Common myeloid progenitor, CD34-positive (primary cell): ENCODE measurements around the gene MSH2.
"Not testable (repeated sequence)": the region's sequence is repeated elsewhere in the genome, so short reads cannot be mapped to it uniquely, and the experiment has no call there.

Experiments used
- CTCF ChIA-PET: fragments of 350-600 bp; sonication (Branson Sonifier 250); formaldehyde crosslinking; loops from one replicate; lab custom pipeline; 2021; ENCODE audit warnings: antibody characterized with exemption; lab: Charles Lee
- POLR2A ChIA-PET: fragments of 350-600 bp; sonication (Branson Sonifier 250); formaldehyde crosslinking; loops from one replicate; lab custom pipeline; 2021; ENCODE audit warnings: antibody characterized with exemption; lab: Charles Lee
- DNase-seq, 3 donors: peaks; one replicate each; pipeline versions ENCODE4 v3.0.0 to v3.0.0-alpha.2; 2013
- H3K27ac ChIP-seq, 2 experiments: 1 replicate in 1 of 2; 2 replicates in 1 of 2; pipeline ENCODE4 v1.7.0; 2013; ENCODE audit warnings: inconsistent platforms in 2 of 2, low read length in 2 of 2, mild to moderate bottlenecking in 2 of 2, low read depth in 1 of 2, moderate library complexity in 1 of 2; ENCODE audit not compliant: severe bottlenecking in 2 of 2, insufficient read depth in 1 of 2, poor library complexity in 1 of 2
- H3K27me3 ChIP-seq, 5 experiments: replicated peaks in 2 of 5; 1 replicate in 3 of 5; 2 replicates in 2 of 5; pipeline versions ENCODE4 v1.6.1 to v1.7.0; 2013; ENCODE audit warnings: low read length in 4 of 5, mild to moderate bottlenecking in 2 of 5, moderate library complexity in 2 of 5, inconsistent platforms in 1 of 5; ENCODE audit not compliant: insufficient read depth in 5 of 5, control insufficient read depth in 4 of 5
- H3K36me3 ChIP-seq, 4 experiments: 1 replicate in 2 of 4; 2 replicates in 2 of 4; pipeline versions ENCODE4 v1.6.1 to v1.7.0; 2013; ENCODE audit warnings: low read length in 3 of 4, control low read depth in 1 of 4, mild to moderate bottlenecking in 1 of 4; ENCODE audit not compliant: control insufficient read depth in 4 of 4, insufficient read depth in 4 of 4
- H3K4me1 ChIP-seq, 4 experiments: 1 replicate in 3 of 4; 2 replicates in 1 of 4; pipeline versions ENCODE4 v1.6.1 to v1.7.1; 2013; ENCODE audit warnings: low read length in 3 of 4, mild to moderate bottlenecking in 3 of 4, control low read depth in 1 of 4, inconsistent platforms in 1 of 4, moderate library complexity in 1 of 4; ENCODE audit not compliant: control insufficient read depth in 4 of 4, insufficient read depth in 4 of 4; ENCODE audit errors: control extremely low read depth in 1 of 4
- H3K4me3 ChIP-seq, 7 experiments: 1 replicate in 4 of 7; 2 replicates in 3 of 7; pipeline versions ENCODE4 v1.5.1 to v1.7.0; 2013; ENCODE audit warnings: mild to moderate bottlenecking in 7 of 7, low read length in 6 of 7, moderate library complexity in 6 of 7, inconsistent platforms in 2 of 7, low read depth in 2 of 7, control low read depth in 1 of 7; ENCODE audit not compliant: insufficient read depth in 4 of 7, control insufficient read depth in 1 of 7; ENCODE audit errors: extremely low read depth in 1 of 7
- H3K9me3 ChIP-seq, 5 experiments: 1 replicate in 4 of 5; 2 replicates in 1 of 5; pipeline versions ENCODE4 v1.6.1 to v1.7.1; 2013; ENCODE audit warnings: low read length in 4 of 5, mild to moderate bottlenecking in 2 of 5, inconsistent platforms in 1 of 5, low read depth in 1 of 5, moderate library complexity in 1 of 5; ENCODE audit not compliant: control insufficient read depth in 4 of 5, insufficient read depth in 2 of 5; ENCODE audit errors: control extremely low read depth in 1 of 5
- WGBS: methylation state at CpG from one replicate; pipeline ENCODE4 v1.1.5; 2013; ENCODE audit not compliant: insufficient coverage; 5-methylcytosine and 5-hydroxymethylcytosine counted together

The MSH2 gene

GRCh38 chr2:47422016-47422415 lies 19.1 kb downstream of the MSH2 start:
- DNase-seq = no peak
- H3K9me3 ChIP-seq = no peaks in the 10 kb centered on the region
- H3K27me3 ChIP-seq = no peaks in the 10 kb centered on the region
- H3K4me1 ChIP-seq = no peaks in the 10 kb centered on the region
- H3K4me3 ChIP-seq = no peak overlapping the region
- ChIA-PET CTCF (interaction anchor here (1.4 kb wide), 1 partner anchor 346 kb away, joined by 3 read pairs; no protein-coding TSS in a partner anchor), POLR2A (no interaction called here)
- 100% methylated on average over 2 of the region's 4 CpGs for WGBS
- peaks cover 5 to 70% (median 42%) of the 10 kb centered on the region in 4 experiments for H3K36me3 ChIP-seq
- H3K27ac ChIP-seq = no peak overlapping the region

- H3K4me3 ChIP-seq = no peak overlapping the region
- no peak for DNase-seq
- no peak overlapping the region for H3K27ac ChIP-seq
- CTCF ChIA-PET = interaction anchor here (1.4 kb wide), 1 partner anchor 345 kb away, joined by 3 read pairs; no protein-coding TSS in a partner anchor
- H3K27me3 ChIP-seq = no peaks in the 10 kb centered on the region
- WGBS = no CpG with 5 or more reads among the region's 2 CpGs
- peaks cover 5 to 64% (median 38%) of the 10 kb centered on the region in 4 experiments for H3K36me3 ChIP-seq
- H3K4me1 ChIP-seq = no peaks in the 10 kb centered on the region
- no peaks in the 10 kb centered on the region for H3K9me3 ChIP-seq
- POLR2A ChIA-PET = no interaction called here
Measured at GRCh38 chr2:47422560-47422959, 19.6 kb downstream of the MSH2 start.

GRCh38 chr2:47426786-47427185 lies 23.8 kb downstream of the MSH2 start:
- POLR2A ChIA-PET = no interaction called here
- CTCF ChIA-PET = interaction anchor here (1.8 kb wide), 1 partner anchor 11 kb away, joined by 5 read pairs; no protein-coding TSS in a partner anchor
- WGBS = 95% methylated on average over 2 of the region's 4 CpGs

GRCh38 chr2:47429795-47430194 lies 26.8 kb downstream of the MSH2 start:
- no peak for DNase-seq
- H3K27me3 ChIP-seq = no peaks in the 10 kb centered on the region
- H3K9me3 ChIP-seq = peaks cover 0 to 2% (median 0%) of the 10 kb centered on the region in 5 experiments
- H3K4me3 ChIP-seq = no peak overlapping the region
- WGBS = 100% methylated on average over 2 of the region's 6 CpGs
- POLR2A ChIA-PET = no interaction called here
- no peaks in the 10 kb centered on the region for H3K4me1 ChIP-seq
- CTCF ChIA-PET = no interaction called here
- peaks cover 20 to 40% (median 30%) of the 10 kb centered on the region in 4 experiments for H3K36me3 ChIP-seq
- no peak overlapping the region for H3K27ac ChIP-seq

More at GRCh38 chr2:47426786-47427185, 23.8 kb downstream of the MSH2 start:
- DNase-seq = no peak
- H3K36me3 ChIP-seq = peaks cover 16 to 58% (median 40%) of the 10 kb centered on the region in 4 experiments
- H3K9me3 ChIP-seq = no peaks in the 10 kb centered on the region
- no peak overlapping the region for H3K4me3 ChIP-seq
- no peaks in the 10 kb centered on the region for H3K4me1 ChIP-seq
- no peak overlapping the region for H3K27ac ChIP-seq
- H3K27me3 ChIP-seq = no peaks in the 10 kb centered on the region

- WGBS = no CpG with 5 or more reads among the region's 32 CpGs
Measured at GRCh38 chr2:47433006-47433405, 30.1 kb downstream of the MSH2 start.

GRCh38 chr2:47433445-47433844 lies 30.5 kb downstream of the MSH2 start:
- WGBS = 100% methylated on average over 2 of the region's 31 CpGs
- H3K27ac ChIP-seq, DNase-seq, H3K27me3 ChIP-seq, POLR2A ChIA-PET, H3K4me3 ChIP-seq, H3K4me1 ChIP-seq, CTCF ChIA-PET, H3K9me3 ChIP-seq: not testable (repeated sequence)
- peaks cover 16 to 38% (median 28%) of the 10 kb centered on the region in 4 experiments for H3K36me3 ChIP-seq

More at GRCh38 chr2:47433006-47433405, 30.1 kb downstream of the MSH2 start:
- H3K4me1 ChIP-seq, H3K27ac ChIP-seq, CTCF ChIA-PET, H3K4me3 ChIP-seq, POLR2A ChIA-PET, H3K9me3 ChIP-seq, H3K27me3 ChIP-seq, DNase-seq: not testable (repeated sequence)
- peaks cover 16 to 36% (median 27%) of the 10 kb centered on the region in 4 experiments for H3K36me3 ChIP-seq

GRCh38 chr2:47437287-47437686 lies 34.3 kb downstream of the MSH2 start:
- Histone ChIP-seq H3K27ac (no peak overlapping the region), H3K27me3 (no peaks in the 10 kb centered on the region), H3K4me1 (no peaks in the 10 kb centered on the region), H3K36me3 (peaks cover 6 to 37% (median 15%) of the 10 kb centered on the region in 4 experiments), H3K4me3 (no peak overlapping the region), H3K9me3 (no peaks in the 10 kb centered on the region)
- POLR2A ChIA-PET = no interaction called here
- DNase-seq = peak; percentile 32 to 49 (median 46)
- WGBS = 66% methylated on average over 4 of the region's 4 CpGs
- CTCF ChIA-PET = interaction anchor here (0.6 to 1.9 kb wide), 14 partner anchors 9 to 864 kb away, joined by 3 to 8 read pairs (median 5); no protein-coding TSS in a partner anchor
